Mesodermal cell (in vitro differentiated cells): ENCODE data around the gene TMX3.

ENCODE experiments used
- H3K27ac ChIP-seq: 2 replicates; pipeline ENCODE4 v1.7.0; 2013; ENCODE audit warnings: mild to moderate bottlenecking, low read depth, low read length, moderate library complexity; ENCODE audit not compliant: severe bottlenecking
- H3K36me3 ChIP-seq: 2 replicates; pipeline ENCODE4 v1.7.1; 2013; ENCODE audit warnings: mild to moderate bottlenecking, low read length, moderate library complexity; ENCODE audit not compliant: control insufficient read depth, insufficient read depth
- H3K4me1 ChIP-seq: one replicate; pipeline ENCODE4 v1.7.1; 2013; ENCODE audit warnings: mild to moderate bottlenecking, low read length; ENCODE audit not compliant: insufficient read depth, control insufficient read depth, poor library complexity, severe bottlenecking
- H3K4me3 ChIP-seq: 2 replicates; pipeline ENCODE4 v1.7.0; 2013; ENCODE audit warnings: low read length, control low read depth, mild to moderate bottlenecking; ENCODE audit not compliant: insufficient read depth, poor library complexity, severe bottlenecking; ENCODE audit errors: extremely low read depth
- H3K9me3 ChIP-seq: 2 replicates; pipeline ENCODE4 v1.7.1; 2013; ENCODE audit warnings: mild to moderate bottlenecking, low read length, moderate library complexity; ENCODE audit not compliant: control insufficient read depth
- WGBS, 2 experiments: methylation state at CpG; one replicate each; pipeline ENCODE4 v1.1.5; 2013; ENCODE audit warnings: missing lambda C conversion rate in 2 of 2; ENCODE audit not compliant: insufficient coverage in 2 of 2; 5-methylcytosine and 5-hydroxymethylcytosine counted together

The TMX3 gene

GRCh38 chr18:68734308-68734707 lies 19.4 kb upstream of the TMX3 start:
- WGBS, 2 experiments = 81 to 90% methylated on average over 3 of the region's 5 CpGs
- Histone ChIP-seq H3K9me3 (no peaks in the 10 kb centered on the region), H3K27ac (no peak overlapping the region), H3K4me3 (no peak overlapping the region), H3K36me3 (no peaks in the 10 kb centered on the region), H3K4me1 (no peaks in the 10 kb centered on the region)

- WGBS, 2 experiments = 66 to 84% methylated on average over 3 to 4 of the region's 6 CpGs
- H3K27ac ChIP-seq = no peak overlapping the region
These were observed 18.8 kb upstream of the TMX3 start for GRCh38 chr18:68733707-68734106.

DNA sequence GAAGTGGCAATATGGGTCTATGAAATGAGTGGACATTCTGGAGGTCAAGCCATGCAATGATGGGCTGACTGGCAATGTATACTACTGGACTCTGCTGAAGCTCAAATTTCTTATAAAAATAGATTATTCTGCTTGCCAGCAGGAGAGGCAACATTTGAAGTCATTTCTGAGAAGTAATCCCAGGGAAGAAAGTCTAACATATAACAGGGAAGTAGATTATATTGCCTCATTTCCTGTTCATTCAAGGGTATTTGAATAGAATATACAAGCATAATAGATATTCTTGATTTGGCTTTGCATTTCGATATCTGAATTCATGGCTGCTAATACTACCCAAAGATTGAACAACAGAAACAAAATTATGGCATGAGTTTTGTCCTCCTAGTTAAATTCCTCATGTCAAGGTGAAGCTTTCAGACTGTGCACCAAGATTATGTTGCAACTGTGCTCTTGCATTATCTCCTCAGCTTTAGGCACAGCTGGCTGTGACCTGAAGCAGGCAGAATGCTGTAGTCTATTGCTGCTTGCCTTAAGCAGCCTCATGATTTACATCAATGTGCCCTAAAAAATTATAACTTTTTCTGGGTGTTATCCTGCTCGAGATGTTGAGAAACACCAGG lies 13.3 kb upstream of the TMX3 start:
- WGBS, 2 experiments = no CpG with 5 or more reads among the region's 2 CpGs
- H3K36me3 ChIP-seq = no peaks in the 10 kb centered on the region
- no peak overlapping the region for H3K4me3 ChIP-seq
- no peak overlapping the region for H3K27ac ChIP-seq
- H3K9me3 ChIP-seq = no peaks in the 10 kb centered on the region
- no peaks in the 10 kb centered on the region for H3K4me1 ChIP-seq

More at GRCh38 chr18:68733707-68734106, 18.8 kb upstream of the TMX3 start:
- H3K4me3 ChIP-seq = no peak overlapping the region
- no peaks in the 10 kb centered on the region for H3K9me3 ChIP-seq
- H3K36me3 ChIP-seq = no peaks in the 10 kb centered on the region
- H3K4me1 ChIP-seq = no peaks in the 10 kb centered on the region

DNA sequence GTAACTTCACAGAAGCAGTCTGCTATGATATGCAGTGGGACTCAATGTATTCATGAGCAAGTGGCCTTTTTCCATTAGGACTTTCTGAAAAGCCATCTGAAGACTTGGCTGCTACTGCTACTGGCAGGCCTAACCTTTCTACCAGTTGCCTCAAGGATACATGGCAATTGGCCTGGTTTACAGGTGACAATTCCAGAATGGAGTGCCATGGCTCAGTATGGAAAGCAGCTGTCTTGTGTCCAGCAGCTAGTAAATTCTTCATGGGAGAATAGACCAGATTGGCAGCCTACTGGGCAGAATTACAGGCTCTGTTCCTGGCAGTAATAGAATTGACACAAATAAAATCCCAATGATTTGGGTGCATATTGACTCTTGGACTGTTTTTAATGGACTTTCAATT lies 12.6 kb upstream of the TMX3 start:
- no peaks in the 10 kb centered on the region for H3K4me1 ChIP-seq
- H3K27ac ChIP-seq = no peak overlapping the region
- H3K9me3 ChIP-seq = no peaks in the 10 kb centered on the region
- no peak overlapping the region for H3K4me3 ChIP-seq
- no peaks in the 10 kb centered on the region for H3K36me3 ChIP-seq

- no peaks in the 10 kb centered on the region for H3K4me1 ChIP-seq
- H3K27ac ChIP-seq = peak overlapping the region; percentile 41
- 100% methylated on average over 1 of the region's 2 CpGs; no CpG with 5 or more reads in 1 of the 2 experiments for WGBS, 2 experiments
- no peak overlapping the region for H3K4me3 ChIP-seq
- H3K36me3 ChIP-seq = no peaks in the 10 kb centered on the region
- no peaks in the 10 kb centered on the region for H3K9me3 ChIP-seq
These were observed 10.4 kb upstream of the TMX3 start for GRCh38 chr18:68725346-68725745.

DNA sequence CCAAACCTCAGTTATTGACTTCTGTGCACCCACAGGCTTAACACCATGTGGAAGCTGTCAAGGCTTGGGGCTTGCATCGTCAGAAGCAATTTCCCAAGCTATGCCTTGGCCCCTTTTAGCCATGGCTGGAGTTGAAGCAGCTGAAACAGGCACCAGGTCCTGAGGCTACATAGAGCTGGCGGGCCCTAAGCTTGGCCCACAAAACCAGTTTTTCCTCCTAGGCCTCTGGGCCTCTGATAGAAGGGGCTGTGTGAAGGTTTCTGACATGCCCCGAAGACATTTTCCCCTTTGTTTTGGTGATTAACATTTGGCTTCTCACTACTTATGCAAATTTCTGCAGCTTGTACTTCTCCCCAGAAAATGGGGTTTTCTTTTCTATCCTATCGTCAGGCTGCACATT lies 9.1 kb upstream of the TMX3 start:
- H3K9me3 ChIP-seq = no peaks in the 10 kb centered on the region
- H3K27ac ChIP-seq = no peak overlapping the region
- no peaks in the 10 kb centered on the region for H3K4me1 ChIP-seq
- H3K36me3 ChIP-seq = peaks cover 5% of the 10 kb centered on the region
- 85 to 90% methylated on average over 2 to 3 of the region's 4 CpGs for WGBS, 2 experiments
- no peak overlapping the region for H3K4me3 ChIP-seq

DNA sequence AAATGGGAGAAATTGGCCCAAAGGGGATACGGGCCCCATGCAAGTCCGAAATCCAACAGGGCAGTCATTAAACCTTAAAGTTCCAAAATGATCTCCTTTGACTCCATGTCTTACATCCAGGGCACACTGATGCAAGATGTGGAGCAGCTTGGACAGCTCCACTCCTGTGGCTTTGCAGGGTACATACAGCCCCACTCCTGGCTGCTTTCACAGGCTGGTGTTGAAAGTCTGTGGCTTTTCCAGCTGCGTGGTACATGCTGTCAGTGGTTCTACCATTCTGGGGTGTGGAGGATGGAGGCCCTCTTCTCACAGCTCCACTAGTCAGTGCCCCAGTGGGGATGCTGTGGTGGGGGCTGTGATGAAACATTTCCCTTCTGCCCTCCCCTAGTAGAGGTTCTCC lies 8.6 kb upstream of the TMX3 start:
- H3K4me3 ChIP-seq = no peak overlapping the region
- peaks cover 5% of the 10 kb centered on the region for H3K36me3 ChIP-seq
- H3K9me3 ChIP-seq = no peaks in the 10 kb centered on the region
- WGBS, 2 experiments = 86 to 93% methylated on average over 2 of the region's 3 CpGs
- no peak overlapping the region for H3K27ac ChIP-seq
- H3K4me1 ChIP-seq = no peaks in the 10 kb centered on the region

GRCh38 chr18:68722821-68723220 lies 7.9 kb upstream of the TMX3 start:
- no peak overlapping the region for H3K27ac ChIP-seq
- H3K9me3 ChIP-seq = no peaks in the 10 kb centered on the region
- H3K4me1 ChIP-seq = no peaks in the 10 kb centered on the region
- WGBS, 2 experiments = 83 to 100% methylated on average over 1 of the region's 1 CpG
- no peak overlapping the region for H3K4me3 ChIP-seq
- H3K36me3 ChIP-seq = peaks cover 5% of the 10 kb centered on the region

DNA sequence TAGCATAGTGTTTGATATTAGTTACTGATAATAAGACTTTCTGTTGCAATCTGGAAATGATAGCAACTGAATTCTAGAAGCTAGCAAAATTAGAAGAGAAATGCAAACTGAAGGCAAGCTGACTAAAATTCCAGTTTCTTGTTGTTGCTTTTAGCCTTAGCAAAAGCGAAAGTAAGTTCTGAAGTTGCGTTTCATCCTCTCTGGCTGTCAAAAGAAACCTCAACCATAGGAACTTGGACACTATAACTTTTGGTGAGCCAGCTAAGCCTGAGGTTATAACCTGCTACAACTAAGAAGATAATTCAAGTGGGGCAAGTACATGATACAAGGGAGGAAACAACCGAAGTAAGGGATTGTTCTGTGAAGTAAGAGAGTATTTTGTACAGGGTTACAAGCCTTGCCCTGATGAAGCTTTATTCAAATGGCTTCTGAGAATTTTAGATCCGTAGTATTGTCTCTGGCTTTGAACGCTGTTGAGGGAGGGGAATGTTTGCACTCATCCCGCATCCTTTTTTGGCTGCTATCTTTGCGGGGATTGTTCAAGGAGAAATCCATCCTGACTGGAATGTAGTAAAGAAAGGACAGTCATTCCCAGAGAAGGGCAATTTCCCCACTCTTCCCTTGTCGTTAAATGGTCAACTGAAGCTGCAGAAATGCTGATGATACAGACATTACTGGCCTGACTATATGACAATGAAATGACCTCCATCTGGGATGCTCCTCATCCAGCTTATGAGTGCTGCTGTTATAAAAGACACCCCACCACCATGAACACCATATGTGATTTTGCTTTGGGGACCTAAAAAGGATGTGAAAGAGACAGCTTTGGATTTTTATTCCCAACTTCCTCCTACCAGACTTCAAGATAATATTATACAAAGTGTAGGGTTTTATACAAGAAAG lies 7.0 kb upstream of the TMX3 start:
- Histone ChIP-seq H3K4me1 (no peaks in the 10 kb centered on the region), H3K9me3 (no peaks in the 10 kb centered on the region), H3K27ac (no peak overlapping the region), H3K36me3 (peaks cover 5% of the 10 kb centered on the region), H3K4me3 (no peak overlapping the region)
- 88 to 94% methylated on average over 6 to 8 of the region's 8 CpGs for WGBS, 2 experiments

DNA sequence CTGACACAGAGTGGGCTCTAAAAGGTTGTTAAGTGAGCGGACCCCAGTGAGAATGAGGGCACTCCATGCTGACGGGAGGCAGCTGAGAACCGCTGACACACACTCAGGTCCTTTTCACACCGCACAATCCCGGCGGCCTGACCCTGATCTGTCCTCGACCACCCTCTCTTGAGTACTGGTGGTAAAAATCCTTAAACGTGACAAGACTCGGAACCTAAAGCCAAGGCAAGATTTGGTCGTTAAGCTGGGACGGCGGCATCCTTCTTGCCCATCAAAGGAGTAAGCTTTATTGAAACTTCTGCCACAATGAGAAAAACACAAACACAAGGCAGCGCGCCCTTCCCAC lies 569 bp downstream of the TMX3 start:
- peak overlapping the region; percentile 98 for H3K4me3 ChIP-seq
- WGBS, 2 experiments = 0% methylated on average over 8 to 11 of the region's 14 CpGs
- peak overlapping the region; percentile 74 for H3K27ac ChIP-seq
- H3K9me3 ChIP-seq = no peaks in the 10 kb centered on the region
- peaks cover 30% of the 10 kb centered on the region for H3K36me3 ChIP-seq
- peaks cover 3% of the 10 kb centered on the region for H3K4me1 ChIP-seq

DNA sequence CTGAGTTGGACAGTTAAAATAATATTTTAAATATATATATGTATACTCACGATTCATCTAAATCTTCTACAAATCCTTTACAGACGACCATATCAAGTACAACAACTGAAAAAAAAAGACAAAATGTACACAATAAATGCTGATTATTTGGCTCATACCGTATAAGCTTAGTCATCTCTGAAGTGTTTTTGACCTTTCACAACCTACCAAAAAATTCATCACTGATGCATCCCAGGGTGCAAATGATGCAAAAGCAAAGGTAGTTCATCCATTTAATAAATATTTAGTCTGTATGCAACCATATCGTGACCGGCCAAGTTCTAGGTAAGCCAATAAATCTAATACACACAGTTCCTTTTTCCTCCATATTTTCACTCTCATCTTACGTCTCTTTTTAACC lies 1.1 kb downstream of the TMX3 start:
- 25 to 26% methylated on average over 3 of the region's 6 CpGs for WGBS, 2 experiments
- Histone ChIP-seq H3K4me1 (peaks cover 3% of the 10 kb centered on the region), H3K27ac (peak overlapping the region; percentile 24), H3K9me3 (no peaks in the 10 kb centered on the region), H3K36me3 (peaks cover 32% of the 10 kb centered on the region), H3K4me3 (peak overlapping the region; percentile 98)
